IMR-90 (cell line): ENCODE measurements around the gene PHIP. TPM values are rescaled to one million over a fixed set of nuclear protein-coding genes. Genes with fewer than 3 reads are reported as not detected.

Experiments
- ATAC-seq: fragments of 200-7000 bp; cut with Tn5 transposase; 2 replicates; pipeline ENCODE4 v1.9.1; 2020; ENCODE audit warnings: low read depth, mild to moderate bottlenecking, moderate library complexity
- BruUV-seq: library from RNA; stranded (reverse); fragments of 400-500 nt; replicated peaks from 2 replicates; lab custom pipeline; 2021; lab: Mats Ljungman, UMichigan
- CTCF ChIA-PET: fragments of 300-600 bp; formaldehyde crosslinking; extraction: SDS; loops from one replicate; lab custom pipeline; 2021; ENCODE audit warnings: antibody characterized with exemption; lab: Yijun Ruan, JAX
- POLR2A ChIA-PET: fragments of 300-600 bp; sonication (Branson Sonifier 250); formaldehyde crosslinking; loops from one replicate; lab custom pipeline; 2022; ENCODE audit warnings: antibody characterized with exemption; ENCODE audit not compliant: unreplicated experiment; lab: Charles Lee
- DNase-seq: peaks from one replicate; pipeline ENCODE4 v3.0.0; 2013
- H2AFZ ChIP-seq: replicated peaks from 2 replicates; pipeline ENCODE3; 2013; ENCODE audit warnings: low read length, mild to moderate bottlenecking; ENCODE audit not compliant: poor library complexity
- H2AK5ac ChIP-seq: 2 replicates; pipeline ENCODE4 v1.6.1; 2013; ENCODE audit warnings: low read depth, low read length, inconsistent platforms
- H2AK9ac ChIP-seq: replicated peaks from 2 replicates; pipeline ENCODE3; 2013; ENCODE audit warnings: mild to moderate bottlenecking, low read depth, low read length, moderate library complexity; ENCODE audit not compliant: poor library complexity
- H2BK120ac ChIP-seq: 2 replicates; pipeline ENCODE4 v1.6.1; 2013; ENCODE audit warnings: low read depth, low read length, inconsistent platforms
- H2BK15ac ChIP-seq: 3 replicates; pipeline ENCODE4 v1.6.1; 2013; ENCODE audit warnings: low read depth, low read length, inconsistent platforms
- H2BK20ac ChIP-seq: 2 replicates; pipeline ENCODE4 v1.6.1; 2013; ENCODE audit warnings: low read depth, mild to moderate bottlenecking, inconsistent platforms, low read length, moderate library complexity
- H2BK5ac ChIP-seq: 2 replicates; pipeline ENCODE4 v1.6.1; 2013; ENCODE audit warnings: mild to moderate bottlenecking, low read depth, low read length, inconsistent platforms; ENCODE audit not compliant: poor library complexity, severe bottlenecking
- H3K14ac ChIP-seq: replicated peaks from 2 replicates; pipeline ENCODE4 v1.6.1; 2013; ENCODE audit warnings: low read depth, low read length, inconsistent platforms
- H3K18ac ChIP-seq: 2 replicates; pipeline ENCODE4 v1.6.1; 2013; ENCODE audit warnings: low read depth, low read length, control low read depth
- H3K23ac ChIP-seq: 2 replicates; pipeline ENCODE4 v1.6.1; 2013; ENCODE audit warnings: low read depth, low read length, inconsistent platforms
- H3K27ac ChIP-seq: 2 replicates; pipeline ENCODE4 v1.5.1; 2013; ENCODE audit warnings: mild to moderate bottlenecking, control low read depth, low read length; ENCODE audit not compliant: insufficient read depth
- H3K27me3 ChIP-seq: 2 replicates; pipeline ENCODE4 v1.6.1; 2013; ENCODE audit warnings: low read length; ENCODE audit not compliant: control insufficient read depth, insufficient read depth
- H3K36me3 ChIP-seq: 2 replicates; pipeline ENCODE4 v1.6.1; 2013; ENCODE audit warnings: low read length, mixed read lengths; ENCODE audit not compliant: control insufficient read depth, insufficient read depth
- H3K4ac ChIP-seq: 2 replicates; pipeline ENCODE4 v1.6.1; 2013; ENCODE audit warnings: low read depth, low read length, inconsistent platforms
- H3K4me1 ChIP-seq: 2 replicates; pipeline ENCODE4 v1.6.1; 2013; ENCODE audit warnings: low read length, mixed read lengths; ENCODE audit not compliant: control insufficient read depth, insufficient read depth
- H3K4me2 ChIP-seq: 2 replicates; pipeline ENCODE4 v1.6.1; 2013; ENCODE audit warnings: low read depth, mild to moderate bottlenecking, control low read depth, low read length, moderate library complexity
- H3K4me3 ChIP-seq: 2 replicates; pipeline ENCODE4 v1.5.1; 2013; ENCODE audit warnings: low read depth, mild to moderate bottlenecking, control low read depth, low read length, moderate library complexity; ENCODE audit not compliant: insufficient read depth
- H3K56ac ChIP-seq: 2 replicates; pipeline ENCODE4 v1.6.1; 2013; ENCODE audit warnings: low read length, inconsistent platforms; ENCODE audit not compliant: insufficient read depth; ENCODE audit errors: extremely low read depth
- H3K79me1 ChIP-seq, 2 experiments: 2 replicates each; pipeline ENCODE4 v1.6.1; 2013; ENCODE audit warnings: low read length in 2 of 2, inconsistent platforms in 1 of 2, low read depth in 1 of 2
- H3K9ac ChIP-seq: 2 replicates; pipeline ENCODE4 v1.6.1; 2013; ENCODE audit warnings: low read depth, low read length, control low read depth
- H3K9me1 ChIP-seq: 2 replicates; pipeline ENCODE4 v1.6.1; 2013; ENCODE audit warnings: low read length, inconsistent platforms; ENCODE audit not compliant: insufficient read depth
- H3K9me3 ChIP-seq: 2 replicates; pipeline ENCODE4 v1.6.1; 2013; ENCODE audit warnings: low read length; ENCODE audit not compliant: control insufficient read depth, insufficient read depth
- H4K20me1 ChIP-seq: 2 replicates; pipeline ENCODE4 v1.6.1; 2013; ENCODE audit warnings: low read length, inconsistent platforms; ENCODE audit not compliant: insufficient read depth
- H4K5ac ChIP-seq: 2 replicates; pipeline ENCODE4 v1.6.1; 2013; ENCODE audit warnings: mild to moderate bottlenecking, low read depth, low read length, control low read depth
- H4K8ac ChIP-seq, 2 experiments: 2 replicates each; pipeline ENCODE4 v1.6.1; 2013; ENCODE audit warnings: low read depth in 2 of 2, low read length in 2 of 2, control low read depth in 1 of 2, inconsistent platforms in 1 of 2
- H4K91ac ChIP-seq: 2 replicates; pipeline ENCODE4 v1.6.1; 2013; ENCODE audit warnings: low read depth, low read length, inconsistent platforms; ENCODE audit not compliant: insufficient read depth
- BHLHE40 ChIP-seq: fragments of 150-350 bp; IDR thresholded peaks from 2 replicates; pipeline ENCODE4 v1.6.1; 2016; ENCODE audit warnings: mild to moderate bottlenecking, low read depth, low read length
- CEBPB ChIP-seq: IDR thresholded peaks from 2 replicates; pipeline ENCODE4 v1.6.1; 2012; ENCODE audit warnings: low read depth, low read length, improper control_type of control experiment
- CHD1 ChIP-seq: IDR thresholded peaks from 2 replicates; pipeline ENCODE4 v1.6.1; 2012; ENCODE audit warnings: low read depth, low read length, improper control_type of control experiment
- FOS ChIP-seq: fragments of 150-350 bp; IDR thresholded peaks from 2 replicates; pipeline ENCODE4 v1.6.1; 2016; ENCODE audit warnings: low read depth, low read length
- MAFK ChIP-seq: IDR thresholded peaks from 2 replicates; pipeline ENCODE4 v1.6.1; 2012; ENCODE audit warnings: low read depth, low read length, improper control_type of control experiment
- MAZ ChIP-seq: IDR thresholded peaks from 2 replicates; pipeline ENCODE4 v1.6.1; 2012; ENCODE audit warnings: low read depth, mild to moderate bottlenecking, low read length, improper control_type of control experiment, moderate library complexity, borderline replicate concordance
- MXI1 ChIP-seq: IDR thresholded peaks from 2 replicates; pipeline ENCODE4 v1.6.1; 2012; ENCODE audit warnings: low read depth, mild to moderate bottlenecking, low read length, moderate library complexity, borderline replicate concordance
- NFE2L2 ChIP-seq: fragments of 150-350 bp; IDR thresholded peaks from 2 replicates; pipeline ENCODE4 v1.6.1; 2016; ENCODE audit warnings: low read depth, mild to moderate bottlenecking, low read length
- POLR2A ChIP-seq: IDR thresholded peaks from 2 replicates; pipeline ENCODE4 v1.6.1; 2012; ENCODE audit warnings: mild to moderate bottlenecking, low read depth, low read length
- RAD21 ChIP-seq: IDR thresholded peaks from 2 replicates; pipeline ENCODE4 v1.6.1; 2012; ENCODE audit warnings: low read length, improper control_type of control experiment
- RCOR1 ChIP-seq: IDR thresholded peaks from 2 replicates; pipeline ENCODE4 v1.6.1; 2012; ENCODE audit warnings: mild to moderate bottlenecking, low read length, improper control_type of control experiment; ENCODE audit not compliant: insufficient replicate concordance
- RFX5 ChIP-seq: IDR thresholded peaks from 2 replicates; pipeline ENCODE4 v1.8.0; 2012; ENCODE audit warnings: low read depth, mild to moderate bottlenecking, low read length, moderate library complexity
- SMC3 ChIP-seq: fragments of 150-350 bp; IDR thresholded peaks from 2 replicates; pipeline ENCODE4 v1.6.1; 2016; ENCODE audit warnings: low read depth, mild to moderate bottlenecking, antibody characterized with exemption, low read length, moderate library complexity
- WGBS, 2 experiments: methylation state at CpG; one replicate each; pipeline versions ENCODE4 v1.1.5 to v1.1.7; 2013; ENCODE audit warnings: missing lambda C conversion rate in 2 of 2; ENCODE audit not compliant: insufficient read length in 1 of 2; ENCODE audit errors: extremely low coverage in 2 of 2; 5-methylcytosine and 5-hydroxymethylcytosine counted together
- dilution Hi-C: fragments of 300-500 bp; cut with HindIII; formaldehyde crosslinking; loops from one replicate; pipeline ENCODE4 v1.14.3; 2018; ENCODE audit warnings: low sequenced_read_pairs; ENCODE audit not compliant: unreplicated experiment
- in situ Hi-C: fragments of 300-500 bp; cut with MboI; formaldehyde crosslinking; loops from 3 replicates; pipeline ENCODE4 v1.14.3; 2019; ENCODE audit warnings: low sequenced_read_pairs, inconsistent platforms, mixed read lengths
- intact Hi-C: fragments of 100-400 bp; cut with micrococcal nuclease; formaldehyde crosslinking; loops from 2 replicates; pipeline ENCODE4 v1.10.0; 2022
- polyA plus RNA-seq, 3 experiments: library from polyadenylated mRNA; depleted of rRNA; stranded (reverse); fragments of >200 nt; gene quantifications; 2 replicates each; pipeline ENCODE4 v1.2.3, GENCODE V29; 2012; ENCODE audit warnings: low replicate concordance in 1 of 3
- total RNA-seq: library from RNA; depleted of rRNA; stranded (reverse); fragments of >200 nt; gene quantifications from 2 replicates; pipeline ENCODE4 v1.2.3, GENCODE V29; 2012
- TF ChIP-seq, protein P1 (sequence below): conservative IDR thresholded peaks from 2 replicates; pipeline ENCODE4 v1.5.1; 2012; ENCODE audit warnings: mild to moderate bottlenecking, low read depth, low read length, improper control_type of control experiment
- TF ChIP-seq, protein P2 (sequence below): fragments of 150-350 bp; IDR thresholded peaks from 2 replicates; pipeline ENCODE4 v1.6.1; 2016; ENCODE audit warnings: low read depth, mild to moderate bottlenecking, low read length, moderate library complexity, borderline replicate concordance
- TF ChIP-seq, protein P3 (sequence below): fragments of 150-350 bp; IDR thresholded peaks from 2 replicates; pipeline ENCODE4 v1.6.1; 2017; ENCODE audit warnings: mild to moderate bottlenecking, antibody characterized with exemption, low read length, low read depth

The PHIP gene
- total and polyA plus RNA-seq, 2 of the 4 experiments (the other 2 are of a cell fraction), result 3.4 to 20.4 TPM

DNA sequence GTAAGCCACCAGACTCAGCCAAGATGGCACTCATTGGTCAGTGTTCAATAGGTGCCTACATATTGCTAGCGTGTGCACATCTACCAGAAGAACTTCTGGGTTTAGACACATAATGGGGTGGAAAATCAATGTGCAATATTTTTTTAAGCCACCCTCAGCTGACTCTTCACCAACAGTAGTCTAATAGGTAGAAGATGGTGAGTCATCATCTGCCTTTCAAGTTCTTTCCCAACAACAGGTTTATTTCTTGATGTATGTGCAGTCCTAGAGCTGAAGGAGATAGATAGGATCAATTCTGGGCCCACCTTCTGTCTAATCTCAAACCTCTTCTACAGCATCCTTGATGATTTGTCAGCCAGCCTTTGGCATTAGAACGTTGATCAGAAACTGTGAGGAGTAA lies 169.4 kb downstream of the PHIP start:
- H4K91ac ChIP-seq, result no peak overlapping the region
- intact Hi-C loops, result no loop called here
- no peak overlapping the region for H2BK15ac ChIP-seq
- ChIA-PET POLR2A (no interaction called here), CTCF (no interaction called here)
- H3K79me1 ChIP-seq, result no peaks in the 10 kb centered on the region
- no peak overlapping the region for H3K27ac ChIP-seq
- H3K18ac ChIP-seq, result 0 out of 2 replicates have a peak overlapping the region, but pooled peaks have one; percentile 14
- no peak overlapping the region for H3K14ac ChIP-seq
- peak overlapping the region in 1 of 2 experiments; percentile 76; a peak in 1 of 4 replicates for H4K8ac ChIP-seq
- H3K36me3 ChIP-seq, result no peaks in the 10 kb centered on the region
- no peak for DNase-seq
- BruUV-seq, result no TSS peak
- H4K5ac ChIP-seq, result no peak overlapping the region
- no peak overlapping the region for H2AK9ac ChIP-seq
- WGBS, 2 experiments, result no CpG with 5 or more reads among the region's 2 CpGs
- H2BK20ac ChIP-seq, result no peak overlapping the region
- TF ChIP-seq CHD1, result no peak
- no peak for TF ChIP-seq RCOR1
- TF ChIP-seq RFX5, result no peak
- TF ChIP-seq, protein P1, sequence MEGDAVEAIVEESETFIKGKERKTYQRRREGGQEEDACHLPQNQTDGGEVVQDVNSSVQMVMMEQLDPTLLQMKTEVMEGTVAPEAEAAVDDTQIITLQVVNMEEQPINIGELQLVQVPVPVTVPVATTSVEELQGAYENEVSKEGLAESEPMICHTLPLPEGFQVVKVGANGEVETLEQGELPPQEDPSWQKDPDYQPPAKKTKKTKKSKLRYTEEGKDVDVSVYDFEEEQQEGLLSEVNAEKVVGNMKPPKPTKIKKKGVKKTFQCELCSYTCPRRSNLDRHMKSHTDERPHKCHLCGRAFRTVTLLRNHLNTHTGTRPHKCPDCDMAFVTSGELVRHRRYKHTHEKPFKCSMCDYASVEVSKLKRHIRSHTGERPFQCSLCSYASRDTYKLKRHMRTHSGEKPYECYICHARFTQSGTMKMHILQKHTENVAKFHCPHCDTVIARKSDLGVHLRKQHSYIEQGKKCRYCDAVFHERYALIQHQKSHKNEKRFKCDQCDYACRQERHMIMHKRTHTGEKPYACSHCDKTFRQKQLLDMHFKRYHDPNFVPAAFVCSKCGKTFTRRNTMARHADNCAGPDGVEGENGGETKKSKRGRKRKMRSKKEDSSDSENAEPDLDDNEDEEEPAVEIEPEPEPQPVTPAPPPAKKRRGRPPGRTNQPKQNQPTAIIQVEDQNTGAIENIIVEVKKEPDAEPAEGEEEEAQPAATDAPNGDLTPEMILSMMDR, result no peak
- no peak for TF ChIP-seq FOS
- no peak for TF ChIP-seq CEBPB
- no peak for TF ChIP-seq MXI1
- TF ChIP-seq SMC3, result no peak
- no peak for TF ChIP-seq RAD21
- TF ChIP-seq POLR2A, result no peak
- TF ChIP-seq, protein P2, sequence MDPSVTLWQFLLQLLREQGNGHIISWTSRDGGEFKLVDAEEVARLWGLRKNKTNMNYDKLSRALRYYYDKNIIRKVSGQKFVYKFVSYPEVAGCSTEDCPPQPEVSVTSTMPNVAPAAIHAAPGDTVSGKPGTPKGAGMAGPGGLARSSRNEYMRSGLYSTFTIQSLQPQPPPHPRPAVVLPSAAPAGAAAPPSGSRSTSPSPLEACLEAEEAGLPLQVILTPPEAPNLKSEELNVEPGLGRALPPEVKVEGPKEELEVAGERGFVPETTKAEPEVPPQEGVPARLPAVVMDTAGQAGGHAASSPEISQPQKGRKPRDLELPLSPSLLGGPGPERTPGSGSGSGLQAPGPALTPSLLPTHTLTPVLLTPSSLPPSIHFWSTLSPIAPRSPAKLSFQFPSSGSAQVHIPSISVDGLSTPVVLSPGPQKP, result no peak
- no peak for TF ChIP-seq BHLHE40
- TF ChIP-seq, protein P3, sequence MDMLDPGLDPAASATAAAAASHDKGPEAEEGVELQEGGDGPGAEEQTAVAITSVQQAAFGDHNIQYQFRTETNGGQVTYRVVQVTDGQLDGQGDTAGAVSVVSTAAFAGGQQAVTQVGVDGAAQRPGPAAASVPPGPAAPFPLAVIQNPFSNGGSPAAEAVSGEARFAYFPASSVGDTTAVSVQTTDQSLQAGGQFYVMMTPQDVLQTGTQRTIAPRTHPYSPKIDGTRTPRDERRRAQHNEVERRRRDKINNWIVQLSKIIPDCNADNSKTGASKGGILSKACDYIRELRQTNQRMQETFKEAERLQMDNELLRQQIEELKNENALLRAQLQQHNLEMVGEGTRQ, result no peak
- TF ChIP-seq NFE2L2, result no peak
- TF ChIP-seq MAFK, result no peak
- TF ChIP-seq MAZ, result no peak
- H4K20me1 ChIP-seq, result no peaks in the 10 kb centered on the region
- H3K4ac ChIP-seq, result no peak overlapping the region
- no peak overlapping the region for H3K4me3 ChIP-seq
- no peaks in the 10 kb centered on the region for H3K9me3 ChIP-seq
- H2BK120ac ChIP-seq, result no peak overlapping the region
- H3K56ac ChIP-seq, result no peak overlapping the region
- no peaks in the 10 kb centered on the region for H3K27me3 ChIP-seq
- H2AK5ac ChIP-seq, result no peak overlapping the region
- no peak overlapping the region for H3K23ac ChIP-seq
- in situ Hi-C loops, result no loop called here
- H2BK5ac ChIP-seq, result no peak overlapping the region
- peaks cover 3% of the 10 kb centered on the region for H3K4me1 ChIP-seq
- H3K9ac ChIP-seq, result no peak overlapping the region
- ATAC-seq, result no peak
- dilution Hi-C loops, result no loop called here
- H3K4me2 ChIP-seq, result no peak overlapping the region
- H2AFZ ChIP-seq, result no peak overlapping the region
- peaks cover 3% of the 10 kb centered on the region; the same call in 1 of the 2 replicates for H3K9me1 ChIP-seq
